ENCODE measurements around the gene CAMTA1.
"Not testable (repeated sequence)": the region's sequence is repeated elsewhere in the genome, so short reads cannot be mapped to it uniquely, and the experiment has no call there.

Gene CAMTA1

DNA sequence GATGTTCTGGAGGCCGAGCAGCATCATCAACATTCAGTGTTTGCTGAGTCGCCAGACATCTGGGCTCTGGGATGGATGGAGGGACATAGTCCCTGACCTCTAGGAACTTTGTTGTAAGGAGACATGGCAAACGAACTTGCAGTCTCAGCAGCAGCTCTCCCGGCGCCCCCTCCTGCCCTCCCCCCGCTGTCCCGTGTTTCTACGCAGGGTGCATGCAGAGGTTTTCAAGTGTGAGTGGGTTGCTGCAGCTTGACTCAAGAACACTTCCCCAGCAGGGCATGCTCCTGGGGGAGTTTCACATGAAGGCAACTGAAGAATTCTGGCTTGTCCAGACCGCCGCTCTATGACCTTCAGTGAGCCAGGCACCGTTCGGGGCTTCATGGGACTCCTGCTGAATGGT, 121.9 kb downstream of the CAMTA1 start:
- no peak for DNase-seq (ENCODE audit: low read depth in 3 of 3)

DNA sequence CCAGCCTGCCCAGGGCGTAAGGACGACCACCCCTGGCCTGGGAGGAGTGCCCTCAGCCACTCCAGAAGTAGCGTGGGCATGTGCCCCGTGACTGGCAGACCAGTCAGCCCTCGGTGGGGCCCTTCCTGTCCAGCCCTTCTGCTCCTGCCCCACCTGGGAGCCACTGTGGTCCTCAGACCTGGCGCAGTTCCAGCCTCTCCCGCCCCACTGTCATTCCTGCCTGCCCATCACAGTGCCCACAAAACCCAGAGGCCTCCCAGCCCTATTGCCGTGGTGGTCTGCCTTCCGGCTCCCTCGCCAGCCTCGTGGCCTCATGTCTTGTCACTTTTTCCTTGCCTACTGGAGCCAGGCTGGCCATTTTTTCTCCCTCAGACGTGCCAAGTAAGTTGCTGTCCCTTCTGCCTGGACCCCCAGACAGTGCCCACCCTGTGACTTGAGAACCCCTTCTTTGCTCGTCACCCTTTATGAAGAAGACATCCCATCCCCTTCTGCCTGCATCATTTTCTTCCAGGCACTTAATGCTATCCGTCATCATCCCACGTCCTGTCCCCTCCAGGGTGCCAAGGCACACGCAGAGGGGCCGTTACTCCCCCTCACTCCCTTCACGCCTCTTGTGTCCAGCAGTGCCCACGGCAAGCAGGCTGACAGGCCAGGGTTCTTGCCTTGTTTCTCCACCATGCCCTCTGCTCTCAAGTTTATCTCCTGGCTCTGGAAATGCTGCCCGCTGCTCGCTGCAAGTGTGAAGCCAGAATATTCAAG, 122.6 kb downstream of the CAMTA1 start:
- DNase-seq (ENCODE audit: low read depth in 3 of 3): no peak

DNA sequence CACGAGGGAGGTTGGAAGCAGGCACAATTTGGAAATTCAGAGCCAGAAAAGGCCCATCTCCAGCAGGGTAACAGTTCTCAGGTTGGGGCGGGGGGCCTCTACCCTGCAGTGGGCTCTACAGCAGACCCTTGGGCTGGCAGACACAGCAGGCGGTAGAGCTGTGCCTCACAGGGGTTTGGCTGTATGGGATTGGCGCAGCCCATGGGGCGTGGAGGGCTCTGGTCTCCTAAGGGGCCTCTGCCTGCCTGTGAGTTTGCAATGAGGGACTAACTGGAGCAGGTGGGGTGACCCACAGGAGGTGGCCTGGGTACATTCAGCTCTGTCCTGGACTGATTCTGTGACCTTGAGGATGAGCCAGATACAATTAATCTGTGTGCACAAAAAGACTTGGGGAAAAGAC, 124.1 kb downstream of the CAMTA1 start:
- no peak for DNase-seq (ENCODE audit: low read depth in 3 of 3)

DNA sequence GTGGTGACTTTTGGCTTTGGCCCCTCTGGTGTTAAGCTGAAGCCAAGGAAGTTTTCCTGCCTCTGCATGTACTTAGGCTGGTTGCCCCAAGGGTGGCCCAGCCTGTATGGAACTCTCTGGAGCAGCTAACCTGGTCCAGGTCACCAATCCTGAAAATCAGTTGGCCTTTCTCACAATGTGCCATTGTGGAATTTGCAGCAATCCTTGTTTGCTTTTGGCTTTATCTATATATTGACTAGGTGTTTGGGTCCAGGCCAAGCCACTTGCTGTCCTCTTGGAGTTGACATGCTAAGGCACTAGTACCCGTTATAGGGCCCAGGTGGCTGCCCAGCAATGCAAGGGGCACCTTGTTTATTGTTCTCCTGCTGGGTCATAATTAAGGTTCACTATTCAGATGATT, 124.6 kb downstream of the CAMTA1 start:
- no peak for DNase-seq (ENCODE audit: low read depth in 3 of 3)

DNA sequence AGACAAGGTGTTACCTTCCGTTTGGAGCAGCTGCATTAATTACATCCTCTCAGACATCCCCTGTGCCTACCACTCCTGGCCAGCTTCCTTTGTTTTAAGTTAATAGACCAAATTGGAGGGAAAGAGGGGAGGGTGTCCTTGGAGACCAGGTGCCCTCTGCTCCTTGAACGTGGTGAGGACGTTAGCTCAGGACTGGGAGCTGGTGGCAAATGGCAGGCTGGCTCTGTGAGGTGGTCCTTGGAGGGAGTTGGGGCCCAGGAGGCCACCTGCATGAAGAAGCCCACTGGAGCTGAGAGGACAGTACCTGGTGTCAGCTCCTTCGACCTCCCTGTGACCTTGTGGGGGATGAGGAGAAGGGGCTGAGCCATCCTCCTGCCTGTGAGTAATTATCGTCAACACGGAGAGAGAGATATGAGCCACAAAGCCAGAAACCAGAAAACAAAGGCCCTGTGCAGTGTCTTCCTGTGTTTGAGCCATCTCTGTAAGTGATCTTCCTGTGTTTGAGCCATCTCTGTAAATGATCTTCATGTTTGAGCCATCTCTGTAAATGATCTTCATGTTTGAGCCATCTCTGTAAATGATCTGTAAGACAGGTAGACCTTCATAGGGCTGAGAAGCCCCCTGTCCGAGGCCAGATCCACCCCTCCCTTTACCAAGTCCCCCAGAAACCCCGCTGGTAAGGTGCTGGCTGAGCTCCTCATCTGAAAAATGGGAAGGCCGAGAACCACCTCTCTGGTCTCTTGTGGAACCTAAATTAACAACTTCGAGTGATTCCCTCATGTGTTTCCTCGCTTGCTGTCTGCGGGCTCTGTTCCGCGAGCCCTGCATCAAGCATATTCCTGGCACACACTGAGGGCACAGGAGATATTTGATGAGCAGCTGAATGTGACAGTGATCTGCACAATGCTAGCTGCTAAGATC, 126.0 kb downstream of the CAMTA1 start:
- no peak for DNase-seq (ENCODE audit: low read depth in 3 of 3)

DNA sequence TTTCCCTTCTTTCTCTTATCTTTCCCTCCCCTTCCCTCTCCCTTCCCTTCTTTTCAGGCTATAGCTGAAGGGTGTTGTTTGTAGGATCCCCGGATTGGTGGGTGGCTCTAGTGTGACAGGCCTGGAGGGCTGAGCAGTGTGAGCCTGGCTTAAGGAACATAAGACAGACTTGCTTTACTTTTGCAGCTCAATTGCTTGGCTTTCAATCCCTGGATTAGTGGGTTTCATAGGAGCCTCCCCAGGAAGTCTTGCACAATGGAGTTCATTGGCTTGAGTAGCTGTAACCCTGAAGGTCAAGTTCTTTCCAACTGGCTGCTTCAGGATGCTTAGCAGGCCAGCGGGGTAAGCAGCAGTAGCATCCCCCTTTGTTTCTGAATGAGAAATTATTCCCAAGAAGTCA, 126.7 kb downstream of the CAMTA1 start:
- DNase-seq (ENCODE audit: low read depth in 3 of 3): no peak

DNA sequence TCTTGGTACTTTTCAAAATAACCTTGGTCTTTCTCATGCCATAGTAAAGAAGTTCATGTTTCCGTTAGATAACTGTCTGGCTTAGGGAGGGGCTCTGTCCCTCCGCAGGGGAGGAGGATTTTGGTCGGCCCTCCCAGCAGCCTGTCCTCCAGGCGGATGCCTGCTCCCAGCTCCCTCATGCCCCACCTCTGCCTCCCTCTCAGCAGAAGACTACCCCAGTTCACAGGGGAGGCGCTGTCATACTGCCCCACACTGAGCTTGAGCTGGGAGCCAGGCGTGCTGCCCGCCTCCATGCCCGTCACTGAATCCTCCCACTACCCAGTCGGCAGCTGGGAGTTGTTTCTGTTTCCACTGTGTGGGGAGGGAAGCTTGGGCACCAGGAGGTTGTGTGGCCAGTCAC, 127.3 kb downstream of the CAMTA1 start:
- DNase-seq (ENCODE audit: low read depth in 3 of 3): no peak

DNA sequence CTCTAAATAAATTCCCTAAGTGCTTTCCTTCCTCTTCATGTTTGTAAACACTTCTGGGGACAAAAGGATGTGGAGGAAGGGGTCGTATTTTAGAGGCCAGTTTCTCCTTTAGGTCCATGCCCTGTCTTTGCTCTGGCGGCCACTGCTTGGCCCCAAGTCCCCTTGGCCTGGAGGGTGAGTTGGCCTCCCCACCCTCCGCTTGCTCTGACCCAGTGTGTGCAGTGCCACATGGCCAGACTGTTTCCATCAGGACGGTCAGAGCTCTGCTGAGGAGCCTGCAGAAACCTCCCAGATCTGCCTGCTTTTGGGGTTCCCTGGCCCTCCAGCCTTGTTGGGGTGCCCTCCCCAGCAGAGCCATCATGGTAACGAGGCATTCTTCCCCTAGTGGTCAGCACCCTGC, 127.8 kb downstream of the CAMTA1 start:
- DNase-seq (ENCODE audit: low read depth in 3 of 3): no peak

DNA sequence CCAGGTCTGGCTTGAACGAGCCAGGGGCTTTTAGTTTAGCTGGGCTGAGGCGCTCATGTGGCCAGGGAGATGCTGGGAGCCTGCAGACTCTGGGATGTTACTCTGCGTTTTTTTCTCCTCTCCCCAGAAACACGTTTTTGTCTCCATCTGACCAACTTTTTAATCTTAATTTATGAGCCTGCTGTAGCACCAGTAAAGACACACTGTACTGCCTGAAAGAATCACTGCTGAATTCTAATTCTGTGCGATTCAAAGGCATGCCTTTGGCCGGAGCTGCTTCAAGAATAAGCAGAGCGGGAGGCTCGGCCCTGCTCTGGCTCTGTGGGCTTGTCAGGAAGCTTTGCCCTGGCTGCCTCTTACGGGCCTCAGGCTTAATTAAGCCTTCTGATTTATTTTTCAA, 129.5 kb downstream of the CAMTA1 start:
- DNase-seq (ENCODE audit: low read depth in 3 of 3): no peak

DNA sequence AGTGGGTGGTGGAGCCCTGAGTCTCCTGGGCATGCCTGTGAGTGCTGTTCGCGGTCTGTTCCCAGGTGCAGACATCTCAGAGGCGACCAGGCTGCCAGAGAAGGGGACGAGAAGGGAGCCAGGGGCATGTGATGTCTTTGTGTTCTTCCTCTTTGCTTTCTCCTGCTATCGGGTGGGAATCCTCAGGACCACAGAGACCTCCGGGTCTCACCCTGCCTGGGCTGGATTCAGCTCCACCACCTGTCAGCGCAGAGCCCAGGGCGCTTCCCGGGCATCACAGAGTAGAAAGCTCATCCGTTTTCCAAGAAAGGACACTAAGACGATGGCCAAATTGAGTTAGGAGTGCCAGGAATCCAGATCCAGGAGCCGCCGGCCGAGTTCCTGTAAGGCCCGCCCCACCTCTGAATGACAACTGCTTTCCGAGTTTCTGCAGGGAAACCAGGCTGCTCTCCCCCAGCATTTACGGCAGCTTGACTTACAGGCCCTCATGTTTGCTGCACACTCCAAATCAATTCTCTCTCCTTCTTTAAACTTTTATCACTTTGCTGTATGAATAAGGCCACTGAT, 130.8 kb downstream of the CAMTA1 start:
- DNase-seq (ENCODE audit: low read depth in 3 of 3): no peak

DNA sequence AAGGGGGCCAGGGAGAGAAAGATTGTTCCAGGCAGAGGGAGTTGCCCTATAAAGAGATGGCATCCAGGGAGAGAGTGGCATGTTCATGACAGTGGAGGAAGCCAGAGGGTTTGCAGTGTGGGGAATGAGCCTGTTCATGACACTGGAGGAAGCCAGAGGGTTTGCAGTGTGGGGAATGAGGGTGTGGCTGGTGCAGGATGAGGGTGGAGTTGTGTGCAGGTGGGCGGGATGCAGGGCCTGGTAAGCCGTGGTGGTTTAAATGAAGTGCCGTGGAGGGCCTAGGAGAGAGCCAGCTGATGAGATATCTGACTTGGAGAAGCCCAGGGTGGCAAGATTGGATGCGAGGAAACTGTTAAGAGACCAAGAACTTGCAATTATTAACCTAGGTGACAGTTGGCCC, 131.8 kb downstream of the CAMTA1 start:
- DNase-seq (ENCODE audit: low read depth in 3 of 3): no peak

DNA sequence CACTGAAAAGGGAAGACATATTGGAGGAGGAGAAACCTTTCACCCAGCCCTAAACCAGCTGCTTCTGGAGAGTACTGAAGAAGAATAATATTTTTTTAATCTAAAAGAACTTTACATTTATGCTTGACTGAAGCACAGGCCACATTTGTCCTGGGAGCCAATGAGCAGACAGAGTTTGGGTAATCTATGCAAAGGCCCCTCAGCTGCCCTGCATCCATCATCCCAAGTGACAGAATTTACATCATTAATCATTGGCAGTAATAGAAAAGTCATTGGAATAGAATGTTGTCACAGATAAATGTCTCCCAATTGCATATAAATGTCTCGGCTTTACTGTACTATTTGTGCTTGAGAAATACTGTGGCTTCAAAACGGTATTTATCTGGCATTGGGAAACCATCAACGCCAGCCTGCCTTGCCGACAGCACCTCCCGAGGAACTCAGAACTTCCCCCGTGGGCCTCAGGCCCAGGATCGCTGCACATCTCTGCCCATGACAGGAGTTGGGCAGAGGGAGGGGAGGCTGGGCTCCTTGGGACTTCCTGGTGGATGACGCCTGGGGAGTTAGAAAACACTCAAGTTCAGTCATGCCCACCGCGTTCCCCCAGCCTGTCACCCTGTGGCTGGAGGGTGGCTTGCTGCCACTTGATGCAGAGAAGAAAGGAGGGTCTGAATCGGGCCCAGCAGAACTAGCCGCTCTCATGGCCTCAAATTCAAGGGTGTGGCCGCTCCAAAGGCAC, 133.1 kb downstream of the CAMTA1 start:
- DNase-seq (ENCODE audit: low read depth in 3 of 3): no peak

DNA sequence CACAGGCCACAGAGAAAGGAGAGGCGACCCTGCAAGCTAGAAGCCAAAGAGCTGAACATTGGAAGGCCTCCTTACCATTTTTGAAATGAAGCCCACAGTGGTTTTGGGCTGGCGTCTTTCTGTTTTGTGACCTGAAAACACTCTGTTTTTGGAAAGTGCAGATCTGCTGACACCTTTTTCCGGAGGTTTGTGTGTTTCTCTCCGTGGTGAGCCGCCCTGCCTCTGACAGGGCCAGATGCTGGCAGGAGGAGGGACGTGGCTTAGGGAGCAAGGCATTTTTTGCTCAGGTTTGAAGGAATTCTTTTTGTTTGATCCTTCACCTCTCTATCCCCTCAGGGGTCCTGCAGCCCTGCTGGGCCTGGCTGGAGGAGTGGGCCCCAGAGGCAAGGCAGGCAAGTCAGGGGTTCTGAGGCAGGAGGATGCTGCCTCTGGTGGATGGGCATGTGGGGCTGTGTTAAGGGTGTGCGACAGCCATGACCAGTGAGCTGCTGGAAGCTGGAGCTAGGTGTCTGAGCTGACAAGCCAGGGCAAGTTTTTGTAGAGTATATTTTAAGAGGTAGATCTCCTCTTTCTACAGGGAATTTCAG, 133.8 kb downstream of the CAMTA1 start:
- DNase-seq (ENCODE audit: low read depth in 3 of 3): no peak

DNA sequence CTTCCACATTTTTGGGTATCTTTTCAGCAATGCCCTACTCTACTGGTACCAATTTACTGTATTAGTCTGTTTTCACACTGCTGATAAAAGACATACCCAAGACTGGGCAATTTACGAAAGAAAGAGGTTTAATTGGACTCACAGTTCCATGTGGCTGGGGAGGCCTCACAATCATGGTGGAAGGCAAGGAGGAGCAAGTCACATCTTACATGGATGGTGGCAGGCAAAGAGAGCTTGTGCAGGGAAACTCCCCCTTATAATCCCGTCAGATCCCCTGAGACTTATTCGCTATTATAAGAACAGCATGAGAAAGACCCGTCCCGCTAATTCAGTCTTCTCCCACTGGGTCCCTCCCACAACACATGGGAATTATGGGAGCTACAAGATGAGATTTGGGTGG, 136.3 kb downstream of the CAMTA1 start:
- not testable (repeated sequence) for DNase-seq (ENCODE audit: low read depth in 3 of 3)

DNA sequence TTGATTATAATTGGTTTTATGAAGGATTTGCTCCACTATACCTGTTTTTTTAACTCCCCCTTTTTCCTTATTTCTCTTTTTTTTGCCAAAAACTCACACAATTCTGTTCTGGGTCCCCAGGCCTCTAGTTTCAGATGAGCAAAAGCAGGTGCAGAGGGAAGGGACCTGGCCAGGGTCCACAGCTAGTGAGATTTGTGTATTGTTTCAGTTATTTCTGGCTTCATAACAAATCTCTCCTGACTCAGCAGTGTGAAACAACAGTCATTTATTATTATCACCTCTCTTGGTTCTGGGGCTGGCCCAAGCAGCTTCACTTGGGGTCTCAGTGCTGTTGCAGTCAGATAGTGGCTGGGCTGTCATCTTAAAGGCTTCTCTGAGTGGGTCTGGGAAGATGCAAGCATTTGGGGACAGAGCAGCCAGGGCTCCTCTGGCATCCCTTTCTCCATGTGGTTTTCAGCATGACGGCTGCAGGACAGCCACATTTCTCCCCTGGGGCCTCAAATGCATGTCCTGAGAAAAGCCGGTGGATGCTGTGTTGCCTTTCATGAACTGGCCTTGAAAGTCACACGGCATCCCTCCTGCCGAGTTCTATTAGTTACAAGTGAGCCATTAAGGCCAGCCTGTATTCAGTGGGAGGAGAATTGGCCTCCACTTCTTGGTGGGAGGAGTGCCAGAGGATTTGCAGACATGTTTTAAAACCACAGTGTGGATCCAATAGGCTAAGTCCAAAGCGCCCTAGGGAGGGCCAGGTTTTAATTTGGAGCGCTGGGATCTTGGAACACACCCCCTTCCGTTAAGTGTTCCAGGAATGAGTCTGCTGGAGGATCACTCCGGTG, 137.1 kb downstream of the CAMTA1 start:
- DNase-seq (ENCODE audit: low read depth in 3 of 3): no peak

DNA sequence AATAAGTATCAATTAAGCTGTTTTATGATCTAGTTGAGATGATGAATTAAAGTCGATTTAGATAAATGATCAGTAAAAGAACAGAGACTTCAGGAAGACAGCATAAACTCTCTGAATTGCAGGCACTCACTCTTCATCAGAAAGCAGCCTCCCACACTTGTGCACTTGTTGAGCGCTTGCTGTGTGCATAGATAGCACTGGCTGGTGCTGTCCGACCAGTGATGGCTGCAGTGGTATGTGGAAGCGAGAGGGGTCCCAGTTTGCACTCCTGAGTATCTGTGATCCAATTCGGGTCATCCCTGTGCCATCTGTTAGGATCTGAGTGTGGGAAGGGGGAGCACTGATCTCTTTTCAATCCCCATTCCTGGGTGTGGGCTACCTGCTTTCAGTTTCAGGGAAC, 137.8 kb downstream of the CAMTA1 start:
- DNase-seq (ENCODE audit: low read depth in 3 of 3): no peak

DNA sequence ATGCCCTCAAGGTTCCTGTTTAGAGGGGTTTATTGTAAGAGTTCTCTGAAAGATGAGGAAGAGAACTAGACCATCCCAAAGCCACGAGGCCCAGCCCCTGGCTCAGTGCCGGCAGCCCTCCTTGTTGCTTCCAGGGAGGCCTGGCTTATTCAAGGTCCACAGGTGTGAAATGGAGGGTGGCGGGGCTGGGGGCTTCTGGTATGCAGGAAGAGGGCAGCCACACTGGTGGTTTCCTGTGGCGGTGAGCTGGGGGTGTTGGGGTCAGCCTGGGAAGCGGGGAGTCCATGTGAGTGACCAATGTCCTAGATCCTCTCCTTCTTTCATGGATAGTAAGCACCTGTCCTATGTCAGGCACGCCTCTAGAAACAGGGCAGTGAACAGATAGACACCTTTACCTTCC, 138.2 kb downstream of the CAMTA1 start:
- DNase-seq (ENCODE audit: low read depth in 3 of 3): no peak

DNA sequence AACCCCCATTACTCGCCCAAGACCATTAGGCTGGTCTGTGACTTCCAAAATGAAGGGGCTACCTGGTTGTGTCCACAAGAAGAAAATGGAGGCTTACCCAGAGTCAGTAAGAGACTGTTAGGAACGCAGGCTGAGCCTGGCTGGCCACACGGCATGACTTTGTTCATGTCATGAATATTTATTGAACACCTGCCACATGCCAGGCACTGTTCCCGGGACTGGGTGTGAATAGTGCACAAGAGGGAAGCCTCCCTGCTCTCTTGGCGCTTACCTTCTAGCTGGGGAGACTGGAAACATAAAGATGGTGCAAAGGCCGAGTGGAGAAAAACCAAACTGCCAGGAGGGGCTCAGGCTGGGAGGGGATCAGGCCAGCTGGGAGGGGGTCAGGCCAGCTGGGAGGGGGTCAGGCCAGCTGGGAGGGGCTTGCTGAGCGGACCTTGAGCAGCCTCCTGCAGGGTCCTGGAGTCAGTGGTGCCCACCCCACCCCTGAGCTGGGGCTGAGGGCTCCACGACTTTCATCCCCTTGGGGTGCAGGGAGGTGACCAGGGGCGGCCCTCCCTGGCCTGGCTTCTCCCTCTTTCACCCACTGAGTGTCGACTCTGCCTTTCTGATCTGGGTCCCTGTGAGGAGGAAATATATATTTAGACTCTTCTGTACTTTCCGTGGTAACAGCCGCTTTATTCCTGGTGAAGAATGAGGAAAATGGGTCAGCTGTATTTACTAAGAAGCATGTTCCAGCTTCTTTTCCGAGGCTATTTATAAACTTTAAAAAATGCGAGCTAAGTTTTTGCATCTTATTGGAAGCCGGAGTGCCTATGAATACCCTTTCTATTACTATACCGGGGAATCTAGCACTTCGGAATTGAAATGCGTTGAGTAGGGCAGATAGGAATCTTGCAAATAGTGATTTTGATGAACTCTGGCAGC, 139.0 kb downstream of the CAMTA1 start:
- DNase-seq (ENCODE audit: low read depth in 3 of 3): no peak

DNA sequence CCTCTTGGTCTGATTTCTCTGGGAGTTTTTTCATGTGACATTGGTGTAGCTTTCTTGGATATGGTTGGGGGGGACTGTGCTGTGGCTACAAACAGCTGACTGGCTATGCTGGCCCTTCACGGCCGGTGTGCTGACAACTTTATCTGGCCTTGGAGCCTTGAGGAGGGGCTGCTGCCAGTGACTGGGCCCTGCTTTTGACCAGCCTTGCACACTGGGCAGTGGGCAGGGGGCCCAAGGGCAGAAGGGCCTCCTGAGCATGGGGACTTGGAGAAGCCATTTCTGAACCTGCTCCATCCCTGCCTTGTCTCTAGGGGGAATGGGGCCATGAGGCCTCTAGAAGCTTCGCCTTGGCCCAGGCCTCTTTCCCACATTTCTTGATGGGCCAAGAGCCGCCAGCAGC, 139.6 kb downstream of the CAMTA1 start:
- no peak for DNase-seq (ENCODE audit: low read depth in 3 of 3)

DNA sequence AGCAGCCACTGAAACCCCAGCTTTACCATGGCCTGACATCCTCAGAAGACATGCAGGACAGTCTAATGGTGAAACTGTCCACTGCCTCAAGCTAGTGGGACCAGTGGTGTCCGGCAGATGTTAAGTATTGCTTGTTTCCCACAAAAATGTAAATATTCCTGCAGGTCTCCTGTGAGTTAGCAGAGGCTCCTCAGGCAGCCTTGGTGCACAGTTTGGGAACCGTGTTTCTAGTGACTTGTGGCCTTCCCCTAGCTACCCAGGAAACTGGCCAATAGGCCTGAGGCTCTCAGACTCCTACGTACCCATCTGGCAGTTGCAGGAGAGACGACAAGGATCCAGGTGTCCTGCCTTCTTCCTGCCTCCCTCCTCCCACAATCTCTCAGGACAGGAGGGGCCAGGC, 142.4 kb downstream of the CAMTA1 start:
- no peak for DNase-seq (ENCODE audit: low read depth in 3 of 3)

Measured in stimulated activated CD4-positive, alpha-beta T cell treated with anti-CD3 and anti-CD28 coated beads, TNF-alpha, amount 100 ng/mL, for 24 hours (primary cell).